Liver (tissue), 9 donors: ENCODE measurements around the gene TLR1. TPM values are rescaled to one million over a fixed set of nuclear protein-coding genes. Genes with fewer than 3 reads are reported as not detected.

Source experiments
- DNase-seq: peaks from one replicate; pipeline ENCODE4 v3.0.0-alpha.2; 2017; ENCODE audit warnings: low spot score
- H3K27ac ChIP-seq, 2 donors: one replicate each; pipeline ENCODE4 v1.7.0; 2013; ENCODE audit warnings: inconsistent platforms in 2 of 2, low read length in 2 of 2, control low read depth in 1 of 2, low read depth in 1 of 2, mild to moderate bottlenecking in 1 of 2
- H3K27me3 ChIP-seq, 4 donors: one replicate each; pipeline versions ENCODE4 v1.6.1 to v1.7.0; 2013; ENCODE audit warnings: low read length in 3 of 4, inconsistent platforms in 1 of 4, mild to moderate bottlenecking in 1 of 4, moderate library complexity in 1 of 4; ENCODE audit not compliant: control insufficient read depth in 4 of 4, insufficient read depth in 4 of 4
- H3K36me3 ChIP-seq, 4 donors: one replicate each; pipeline versions ENCODE4 v1.6.1 to v1.7.0; 2013; ENCODE audit warnings: low read length in 3 of 4, mild to moderate bottlenecking in 3 of 4, low read depth in 1 of 4, moderate library complexity in 1 of 4; ENCODE audit not compliant: control insufficient read depth in 4 of 4, insufficient read depth in 3 of 4
- H3K4me1 ChIP-seq, 4 donors: one replicate each; pipeline versions ENCODE4 v1.6.1 to v1.7.0; 2013; ENCODE audit warnings: low read length in 3 of 4, mild to moderate bottlenecking in 3 of 4, moderate library complexity in 1 of 4; ENCODE audit not compliant: control insufficient read depth in 4 of 4, insufficient read depth in 4 of 4
- H3K4me3 ChIP-seq, 3 donors: one replicate each; pipeline versions ENCODE4 v1.6.1 to v1.7.0; 2013; ENCODE audit warnings: low read length in 3 of 3, control low read depth in 1 of 3, low read depth in 1 of 3, mild to moderate bottlenecking in 1 of 3
- H3K9ac ChIP-seq, 2 donors: one replicate each; pipeline ENCODE4 v1.7.0; 2013; ENCODE audit warnings: low read length in 2 of 2, mild to moderate bottlenecking in 2 of 2, moderate library complexity in 2 of 2, control low read depth in 1 of 2, low read depth in 1 of 2
- H3K9me3 ChIP-seq, 4 donors: one replicate each; pipeline versions ENCODE4 v1.6.1 to v1.7.0; 2013; ENCODE audit warnings: low read length in 3 of 4; ENCODE audit not compliant: control insufficient read depth in 4 of 4
- EGR1 ChIP-seq, 2 donors: IDR thresholded peaks; 2 replicates each; pipeline ENCODE4 v1.6.1; 2016 to 2018; ENCODE audit warnings: antibody characterized with exemption in 2 of 2, low read depth in 2 of 2
- FOXA1 ChIP-seq: IDR thresholded peaks from 2 replicates; pipeline ENCODE4 v1.6.1; 2016; ENCODE audit warnings: antibody characterized with exemption
- FOXA2 ChIP-seq: IDR thresholded peaks from 2 replicates; pipeline ENCODE4 v1.6.1; 2016; ENCODE audit warnings: antibody characterized with exemption
- GABPA ChIP-seq, 2 donors: IDR thresholded peaks in 1 of 2; conservative IDR thresholded peaks in 1 of 2; 2 replicates each; pipeline ENCODE4 v1.6.1; 2016; ENCODE audit warnings: antibody characterized with exemption in 2 of 2, mild to moderate bottlenecking in 1 of 2, moderate library complexity in 1 of 2
- HNF4A ChIP-seq, 2 donors: conservative IDR thresholded peaks; 2 replicates each; pipeline ENCODE4 v1.6.1; 2016; ENCODE audit warnings: antibody characterized with exemption in 2 of 2, mild to moderate bottlenecking in 2 of 2
- HNF4G ChIP-seq: IDR thresholded peaks from 2 replicates; pipeline ENCODE4 v1.6.1; 2016; ENCODE audit warnings: antibody characterized with exemption
- JUND ChIP-seq, 2 donors: IDR thresholded peaks; 2 replicates each; pipeline ENCODE4 v1.6.1; 2016; ENCODE audit warnings: antibody characterized with exemption in 2 of 2
- NR2F2 ChIP-seq: IDR thresholded peaks from 2 replicates; pipeline ENCODE4 v1.6.1; 2016; ENCODE audit warnings: antibody characterized with exemption
- RAD21 ChIP-seq, 2 donors: IDR thresholded peaks; 2 replicates each; pipeline ENCODE4 v1.6.1; 2016; ENCODE audit warnings: antibody characterized with exemption in 2 of 2, mild to moderate bottlenecking in 2 of 2
- REST ChIP-seq: IDR thresholded peaks from 2 replicates; pipeline ENCODE4 v1.6.1; 2016; ENCODE audit warnings: antibody characterized with exemption, mild to moderate bottlenecking
- RXRA ChIP-seq, 2 donors: IDR thresholded peaks; 2 replicates each; pipeline ENCODE4 v1.6.1; 2017 to 2018; ENCODE audit warnings: antibody characterized with exemption in 2 of 2, mild to moderate bottlenecking in 1 of 2
- SP1 ChIP-seq: IDR thresholded peaks from 2 replicates; pipeline ENCODE4 v1.6.1; 2018; ENCODE audit warnings: antibody characterized with exemption, mild to moderate bottlenecking
- TAF1 ChIP-seq: conservative IDR thresholded peaks from 2 replicates; pipeline ENCODE4 v1.6.1; 2016; ENCODE audit warnings: antibody characterized with exemption, mild to moderate bottlenecking
- YY1 ChIP-seq: IDR thresholded peaks from 2 replicates; pipeline ENCODE4 v1.6.1; 2016; ENCODE audit warnings: antibody characterized with exemption, mild to moderate bottlenecking
- WGBS: extraction: QIAGEN DNeasy Blood & Tissue Kit; methylation state at CpG from one replicate; pipeline ENCODE4 v1.1.7; 2013; 5-methylcytosine and 5-hydroxymethylcytosine counted together
- polyA plus RNA-seq, 2 donors: library from polyadenylated mRNA; stranded (reverse) in 1 of 2; unstranded in 1 of 2; fragments of 200-250 nt in 1 of 2; fragments of >200 nt in 1 of 2; fragmentation: Nextera tagmentation in 1 of 2; extraction: Ambion mirVana in 1 of 2; gene quantifications; one replicate each; pipeline versions ENCODE4 v1.2.1 to v1.2.3, GENCODE V29; 2013 to 2015
- total RNA-seq, 2 donors: library from RNA; depleted of rRNA; stranded (reverse); fragments of >200 nt; gene quantifications; one replicate each; pipeline ENCODE4 v1.2.3, GENCODE V29; 2014
- TF ChIP-seq, protein P1 (sequence below): IDR thresholded peaks from 2 replicates; pipeline ENCODE4 v1.6.1; 2016; ENCODE audit warnings: antibody characterized with exemption
- TF ChIP-seq, protein P2 (sequence below): IDR thresholded peaks from 2 replicates; pipeline ENCODE4 v1.6.1; 2016; ENCODE audit warnings: antibody characterized with exemption
- TF ChIP-seq, protein P3 (sequence below): fragments of 150-350 bp; IDR thresholded peaks from 2 replicates; pipeline ENCODE4 v1.5.1; 2017; ENCODE audit warnings: improper control_type of control experiment, low read depth, low read length; ENCODE audit not compliant: missing input control
- donor health status: healthy.
- donor health status: healthy.
- donor health status: healthy.
- donor health status: healthy.
- donor health status: healthy.

Gene TLR1
- total and polyA plus RNA-seq, 4 donors = 2.7 to 10.0 (median 6.4) TPM

DNA sequence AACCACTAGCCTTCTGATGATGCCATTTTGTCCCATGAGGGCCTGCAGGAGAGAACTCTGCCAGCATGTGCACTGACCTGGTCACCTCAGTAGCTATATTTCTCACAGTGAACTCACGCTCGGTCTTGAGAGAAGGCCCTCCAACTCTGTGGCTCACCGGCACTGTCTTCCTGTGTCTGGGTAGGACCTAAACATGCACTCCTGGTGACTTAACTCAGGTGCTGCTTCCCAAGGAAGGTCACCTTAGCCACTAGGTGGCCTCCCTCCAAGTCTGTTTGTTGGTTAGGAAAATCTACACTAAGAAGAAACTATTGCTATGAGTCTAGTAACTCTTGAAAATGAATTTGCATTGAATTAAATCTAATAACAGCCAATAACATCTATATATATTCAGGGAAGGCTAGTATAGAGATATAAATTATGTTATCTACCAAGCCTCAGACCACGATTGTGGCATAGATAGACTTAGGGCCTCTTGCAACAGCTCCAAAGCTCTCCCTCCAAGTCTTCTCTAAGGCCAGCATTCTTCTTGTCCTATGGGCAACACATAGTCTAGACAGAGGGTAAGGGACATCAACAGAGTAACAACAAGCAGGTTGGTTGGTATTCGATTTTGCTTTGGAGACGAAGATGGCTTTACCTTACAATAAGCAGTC, 46.5 kb downstream of the TLR1 start:
- 92% methylated on average over 6 of the region's 6 CpGs for WGBS
- no peaks in the 10 kb centered on the region for H3K27me3 ChIP-seq
- no peak overlapping the region for H3K9ac ChIP-seq
- H3K27ac ChIP-seq = no peak overlapping the region
- H3K4me3 ChIP-seq = no peak overlapping the region
- peaks cover 0 to 3% (median 1%) of the 10 kb centered on the region in 4 donors for H3K4me1 ChIP-seq
- H3K9me3 ChIP-seq = no peaks in the 10 kb centered on the region
- TF ChIP-seq GABPA (IDR thresholded peaks at IDR 0.05 in 1 of 2, conservative IDR thresholded peaks at IDR 0.05 in 1 of 2) (no peak), TAF1 (no peak), SP1 (no peak), HNF4G (no peak), RXRA (IDR thresholded peaks at IDR 0.05) (no peak), EGR1 (IDR thresholded peaks at IDR 0.05; ENCODE audit: low read depth in 2 of 2) (no peak), RAD21 (IDR thresholded peaks at IDR 0.05) (peak; percentile 52)
- TF ChIP-seq, protein P1, sequence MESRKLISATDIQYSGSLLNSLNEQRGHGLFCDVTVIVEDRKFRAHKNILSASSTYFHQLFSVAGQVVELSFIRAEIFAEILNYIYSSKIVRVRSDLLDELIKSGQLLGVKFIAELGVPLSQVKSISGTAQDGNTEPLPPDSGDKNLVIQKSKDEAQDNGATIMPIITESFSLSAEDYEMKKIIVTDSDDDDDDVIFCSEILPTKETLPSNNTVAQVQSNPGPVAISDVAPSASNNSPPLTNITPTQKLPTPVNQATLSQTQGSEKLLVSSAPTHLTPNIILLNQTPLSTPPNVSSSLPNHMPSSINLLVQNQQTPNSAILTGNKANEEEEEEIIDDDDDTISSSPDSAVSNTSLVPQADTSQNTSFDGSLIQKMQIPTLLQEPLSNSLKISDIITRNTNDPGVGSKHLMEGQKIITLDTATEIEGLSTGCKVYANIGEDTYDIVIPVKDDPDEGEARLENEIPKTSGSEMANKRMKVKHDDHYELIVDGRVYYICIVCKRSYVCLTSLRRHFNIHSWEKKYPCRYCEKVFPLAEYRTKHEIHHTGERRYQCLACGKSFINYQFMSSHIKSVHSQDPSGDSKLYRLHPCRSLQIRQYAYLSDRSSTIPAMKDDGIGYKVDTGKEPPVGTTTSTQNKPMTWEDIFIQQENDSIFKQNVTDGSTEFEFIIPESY = no peak
- TF ChIP-seq, protein P2, sequence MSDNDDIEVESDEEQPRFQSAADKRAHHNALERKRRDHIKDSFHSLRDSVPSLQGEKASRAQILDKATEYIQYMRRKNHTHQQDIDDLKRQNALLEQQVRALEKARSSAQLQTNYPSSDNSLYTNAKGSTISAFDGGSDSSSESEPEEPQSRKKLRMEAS = no peak
- TF ChIP-seq, protein P3, sequence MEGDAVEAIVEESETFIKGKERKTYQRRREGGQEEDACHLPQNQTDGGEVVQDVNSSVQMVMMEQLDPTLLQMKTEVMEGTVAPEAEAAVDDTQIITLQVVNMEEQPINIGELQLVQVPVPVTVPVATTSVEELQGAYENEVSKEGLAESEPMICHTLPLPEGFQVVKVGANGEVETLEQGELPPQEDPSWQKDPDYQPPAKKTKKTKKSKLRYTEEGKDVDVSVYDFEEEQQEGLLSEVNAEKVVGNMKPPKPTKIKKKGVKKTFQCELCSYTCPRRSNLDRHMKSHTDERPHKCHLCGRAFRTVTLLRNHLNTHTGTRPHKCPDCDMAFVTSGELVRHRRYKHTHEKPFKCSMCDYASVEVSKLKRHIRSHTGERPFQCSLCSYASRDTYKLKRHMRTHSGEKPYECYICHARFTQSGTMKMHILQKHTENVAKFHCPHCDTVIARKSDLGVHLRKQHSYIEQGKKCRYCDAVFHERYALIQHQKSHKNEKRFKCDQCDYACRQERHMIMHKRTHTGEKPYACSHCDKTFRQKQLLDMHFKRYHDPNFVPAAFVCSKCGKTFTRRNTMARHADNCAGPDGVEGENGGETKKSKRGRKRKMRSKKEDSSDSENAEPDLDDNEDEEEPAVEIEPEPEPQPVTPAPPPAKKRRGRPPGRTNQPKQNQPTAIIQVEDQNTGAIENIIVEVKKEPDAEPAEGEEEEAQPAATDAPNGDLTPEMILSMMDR = peak; percentile 29
- DNase-seq = no peak
- no peaks in the 10 kb centered on the region for H3K36me3 ChIP-seq

GRCh38 chr4:38752941-38753806, 51.4 kb downstream of the TLR1 start:
- no peak overlapping the region for H3K9ac ChIP-seq
- no peaks in the 10 kb centered on the region for H3K4me1 ChIP-seq
- no peak for DNase-seq
- no peak for TF ChIP-seq HNF4A (conservative IDR thresholded peaks at IDR 0.05)
- no peak for TF ChIP-seq RXRA (IDR thresholded peaks at IDR 0.05)
- TF ChIP-seq EGR1 (IDR thresholded peaks at IDR 0.05; ENCODE audit: low read depth in 2 of 2) = no peak
- TF ChIP-seq NR2F2 = peak; percentile 20
- TF ChIP-seq FOXA2 = no peak
- no peak for TF ChIP-seq TAF1
- no peak for TF ChIP-seq GABPA (IDR thresholded peaks at IDR 0.05 in 1 of 2, conservative IDR thresholded peaks at IDR 0.05 in 1 of 2)
- TF ChIP-seq, protein P1 = no peak
- TF ChIP-seq HNF4G = no peak
- TF ChIP-seq REST = peak; percentile 33
- no peak for TF ChIP-seq FOXA1
- TF ChIP-seq RAD21 (IDR thresholded peaks at IDR 0.05) = no peak
- TF ChIP-seq JUND (IDR thresholded peaks at IDR 0.05) = no peak
- TF ChIP-seq YY1 = no peak
- TF ChIP-seq, protein P2 = no peak

More at GRCh38 chr4:38752941-38753806, 51.4 kb downstream of the TLR1 start:
- Histone ChIP-seq H3K27me3 (no peaks in the 10 kb centered on the region), H3K36me3 (no peaks in the 10 kb centered on the region), H3K4me3 (no peak overlapping the region), H3K9me3 (no peaks in the 10 kb centered on the region), H3K27ac (peak overlapping the region in 1 of 2 donors; percentile 16)
- WGBS = 81% methylated on average over 19 of the region's 19 CpGs
